Neural crest cell (in vitro differentiated cells): ENCODE measurements around the gene DNAAF2. TPM values are rescaled to one million over a fixed set of nuclear protein-coding genes. Genes with fewer than 3 reads are reported as not detected.
"Not testable (repeated sequence)": the region's sequence is repeated elsewhere in the genome, so short reads cannot be mapped to it uniquely, and the experiment has no call there.

Experiments
- DNase-seq: peaks from one replicate; pipeline ENCODE4 v3.0.0; 2021; ENCODE audit warnings: low read depth, mixed read lengths, low spot score
- H3K27ac Mint-ChIP-seq: one replicate; pipeline ENCODE4 v1.8.0; 2021; ENCODE audit warnings: mild to moderate bottlenecking, mixed read lengths; ENCODE audit not compliant: unreplicated experiment
- H3K27me3 Mint-ChIP-seq: 2 replicates; pipeline ENCODE4 v1.8.0; 2021; ENCODE audit warnings: low read depth, mild to moderate bottlenecking, mixed read lengths
- H3K36me3 Mint-ChIP-seq: 2 replicates; pipeline ENCODE4 v1.8.0; 2021; ENCODE audit warnings: low read depth, mild to moderate bottlenecking, mixed read lengths
- H3K4me1 Mint-ChIP-seq: 2 replicates; pipeline ENCODE4 v1.8.0; 2021; ENCODE audit warnings: mixed read lengths
- H3K4me3 Mint-ChIP-seq: one replicate; pipeline ENCODE4 v1.8.0; 2021; ENCODE audit warnings: mild to moderate bottlenecking, mixed read lengths
- H3K9me3 Mint-ChIP-seq: 2 replicates; pipeline ENCODE4 v1.8.0; 2021; ENCODE audit warnings: mixed read lengths
- CTCF ChIP-seq: fragments of 200-600 bp; sonication (generic); conservative IDR thresholded peaks from 2 replicates; pipeline ENCODE4 v1.5.0; 2021; ENCODE audit warnings: antibody characterized with exemption, mild to moderate bottlenecking
- total RNA-seq: library from RNA; stranded (reverse); gene quantifications from 2 replicates; pipeline ENCODE4 v1.2.1, GENCODE V29; 2021

Gene DNAAF2
- total RNA-seq, 1 donor from 2014 or later: 20.4 TPM

GRCh38 chr14:49619730-49620129 is 15.3 kb downstream of the DNAAF2 start:
- TF ChIP-seq CTCF: no peak
- DNase-seq: no peak
- Mint-ChIP-seq H3K27ac (peak overlapping the region; percentile 98), H3K9me3 (no peaks in the 10 kb centered on the region), H3K27me3 (no peaks in the 10 kb centered on the region), H3K36me3 (peaks cover 13% of the 10 kb centered on the region), H3K4me3 (peak overlapping the region; percentile 100), H3K4me1 (peaks cover 37% of the 10 kb centered on the region)

- peaks cover 37% of the 10 kb centered on the region for H3K4me1 Mint-ChIP-seq
- not testable (repeated sequence) for DNase-seq, H3K9me3 Mint-ChIP-seq, H3K27me3 Mint-ChIP-seq
- peak overlapping the region; percentile 100 for H3K4me3 Mint-ChIP-seq
- H3K27ac Mint-ChIP-seq: peak overlapping the region; percentile 98
- peaks cover 13% of the 10 kb centered on the region for H3K36me3 Mint-ChIP-seq
Observed at GRCh38 chr14:49619273-49619672, 15.8 kb downstream of the DNAAF2 start.

GRCh38 chr14:49617852-49618519 is 17.1 kb downstream of the DNAAF2 start:
- DNase-seq: no peak
- Mint-ChIP-seq H3K27ac (no peak overlapping the region), H3K4me1 (peaks cover 32% of the 10 kb centered on the region), H3K27me3 (no peaks in the 10 kb centered on the region), H3K9me3 (no peaks in the 10 kb centered on the region), H3K36me3 (peaks cover 13% of the 10 kb centered on the region), H3K4me3 (peak overlapping the region; percentile 100)
- TF ChIP-seq CTCF: no peak

- no peak for DNase-seq
- Mint-ChIP-seq H3K4me1 (peaks cover 18% of the 10 kb centered on the region), H3K9me3 (no peaks in the 10 kb centered on the region), H3K27ac (no peak overlapping the region), H3K36me3 (peaks cover 13% of the 10 kb centered on the region), H3K4me3 (peak overlapping the region; percentile 64), H3K27me3 (no peaks in the 10 kb centered on the region)
- TF ChIP-seq CTCF: no peak
Observed at GRCh38 chr14:49615776-49616175, 19.3 kb downstream of the DNAAF2 start.

GRCh38 chr14:49614196-49614595 is 20.8 kb downstream of the DNAAF2 start:
- Mint-ChIP-seq H3K4me3 (peak overlapping the region; percentile 7), H3K4me1 (peaks cover 12% of the 10 kb centered on the region), H3K9me3 (no peaks in the 10 kb centered on the region), H3K27ac (no peak overlapping the region), H3K27me3 (no peaks in the 10 kb centered on the region), H3K36me3 (peaks cover 7% of the 10 kb centered on the region)
- TF ChIP-seq CTCF: no peak
- no peak for DNase-seq

- H3K27ac Mint-ChIP-seq: no peak overlapping the region
Observed at GRCh38 chr14:49612671-49613070, 22.4 kb downstream of the DNAAF2 start.

More at GRCh38 chr14:49612671-49613070, 22.4 kb downstream of the DNAAF2 start:
- TF ChIP-seq CTCF: no peak
- Mint-ChIP-seq H3K9me3 (no peaks in the 10 kb centered on the region), H3K27me3 (no peaks in the 10 kb centered on the region), H3K4me1 (no peaks in the 10 kb centered on the region), H3K36me3 (peaks cover 4% of the 10 kb centered on the region), H3K4me3 (no peak overlapping the region)
- DNase-seq: no peak
